OCI-LY3 (cell line): ENCODE data around the gene AGER.

Source experiments
- EZH2phosphoT487 ChIP-seq: fragments of 200-600 bp; shearing (Covaris generic); IDR thresholded peaks from 2 replicates; pipeline ENCODE4 v1.6.1; 2018; ENCODE audit warnings: antibody characterized with exemption, mixed run types, low read depth
- TF ChIP-seq, protein P1 (sequence below): fragments of 200-600, 300-600 bp; sonication (generic); IDR thresholded peaks from 2 replicates; pipeline ENCODE4 v1.5.1; 2014; ENCODE audit warnings: antibody characterized with exemption, low read length, low read depth

GRCh38 chr6:32177788-32178546 is 6.1 kb downstream of the AGER start, which contains the start of gene RNF5:
- TF ChIP-seq, protein P1, sequence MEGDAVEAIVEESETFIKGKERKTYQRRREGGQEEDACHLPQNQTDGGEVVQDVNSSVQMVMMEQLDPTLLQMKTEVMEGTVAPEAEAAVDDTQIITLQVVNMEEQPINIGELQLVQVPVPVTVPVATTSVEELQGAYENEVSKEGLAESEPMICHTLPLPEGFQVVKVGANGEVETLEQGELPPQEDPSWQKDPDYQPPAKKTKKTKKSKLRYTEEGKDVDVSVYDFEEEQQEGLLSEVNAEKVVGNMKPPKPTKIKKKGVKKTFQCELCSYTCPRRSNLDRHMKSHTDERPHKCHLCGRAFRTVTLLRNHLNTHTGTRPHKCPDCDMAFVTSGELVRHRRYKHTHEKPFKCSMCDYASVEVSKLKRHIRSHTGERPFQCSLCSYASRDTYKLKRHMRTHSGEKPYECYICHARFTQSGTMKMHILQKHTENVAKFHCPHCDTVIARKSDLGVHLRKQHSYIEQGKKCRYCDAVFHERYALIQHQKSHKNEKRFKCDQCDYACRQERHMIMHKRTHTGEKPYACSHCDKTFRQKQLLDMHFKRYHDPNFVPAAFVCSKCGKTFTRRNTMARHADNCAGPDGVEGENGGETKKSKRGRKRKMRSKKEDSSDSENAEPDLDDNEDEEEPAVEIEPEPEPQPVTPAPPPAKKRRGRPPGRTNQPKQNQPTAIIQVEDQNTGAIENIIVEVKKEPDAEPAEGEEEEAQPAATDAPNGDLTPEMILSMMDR: no peak
- TF ChIP-seq EZH2phosphoT487: no peak
